WTC11 (cell line): ENCODE results near the gene MYO15A. TPM values are rescaled to one million over a fixed set of nuclear protein-coding genes. Genes with fewer than 3 reads are reported as not detected.

Experiments
- ATAC-seq: fragments of 200-7000 bp; cut with Tn5 transposase; 2 replicates; pipeline ENCODE4 v1.10.0; 2021; ENCODE audit warnings: mild to moderate bottlenecking, moderate library complexity
- CTCF ChIA-PET: fragments of 300-600 bp; sonication (Branson Sonifier 250); formaldehyde crosslinking; loops from one replicate; lab custom pipeline; 2021; ENCODE audit warnings: antibody characterized with exemption; lab: Charles Lee
- POLR2A ChIA-PET: fragments of 350-600 bp; sonication (Branson Sonifier 250); formaldehyde crosslinking; loops from one replicate; lab custom pipeline; 2021; ENCODE audit warnings: antibody characterized with exemption; lab: Charles Lee
- DNase-seq: peaks from one replicate; pipeline ENCODE4 v3.0.0; 2021; ENCODE audit warnings: low spot score
- H3K27ac Mint-ChIP-seq: 2 replicates; pipeline ENCODE4 v1.8.0; 2021; ENCODE audit warnings: mixed read lengths
- H3K27me3 Mint-ChIP-seq: 2 replicates; pipeline ENCODE4 v1.8.0; 2021; ENCODE audit warnings: low read depth, mild to moderate bottlenecking, moderate library complexity, mixed read lengths
- H3K36me3 Mint-ChIP-seq: 2 replicates; pipeline ENCODE4 v1.8.0; 2021; ENCODE audit warnings: mixed read lengths
- H3K4me1 Mint-ChIP-seq: 2 replicates; pipeline ENCODE4 v1.8.0; 2022; ENCODE audit warnings: mixed read lengths
- H3K4me3 Mint-ChIP-seq: 2 replicates; pipeline ENCODE4 v1.8.0; 2021; ENCODE audit warnings: mild to moderate bottlenecking, moderate library complexity, mixed read lengths
- H3K9me3 Mint-ChIP-seq: 2 replicates; pipeline ENCODE4 v1.8.0; 2021; ENCODE audit warnings: mixed read lengths
- CREB1 ChIP-seq: sonication (generic); formaldehyde crosslinking; IDR thresholded peaks from 2 replicates; pipeline ENCODE4 v1.8.0; 2023; ENCODE audit warnings: mild to moderate bottlenecking, missing genetic modification reagents
- ELF4 ChIP-seq: sonication (generic); formaldehyde crosslinking; IDR thresholded peaks from 2 replicates; pipeline ENCODE4 v1.8.1; 2022; ENCODE audit warnings: low read depth, mild to moderate bottlenecking, moderate library complexity, missing genetic modification reagents
- FOXP1 ChIP-seq: sonication (generic); formaldehyde crosslinking; IDR thresholded peaks from 2 replicates; pipeline ENCODE4 v1.8.0; 2022; ENCODE audit warnings: missing genetic modification reagents, mild to moderate bottlenecking, moderate library complexity, borderline replicate concordance
- GTF2I ChIP-seq: fragments of 250-450 bp; sonication (Bioruptor Pico); conservative IDR thresholded peaks from 2 replicates; pipeline ENCODE4 v1.4.0; 2021; ENCODE audit warnings: mild to moderate bottlenecking
- HMGA2 ChIP-seq: fragments of 250-450 bp; sonication (Bioruptor Pico); IDR thresholded peaks from 2 replicates; pipeline ENCODE4 v1.4.0; 2021; ENCODE audit warnings: mild to moderate bottlenecking, moderate library complexity
- RELA ChIP-seq: sonication (generic); formaldehyde crosslinking; IDR thresholded peaks from 2 replicates; pipeline ENCODE4 v1.8.1; 2022; ENCODE audit warnings: missing genetic modification reagents, mild to moderate bottlenecking, borderline replicate concordance
- RORB ChIP-seq: fragments of 250-450 bp; sonication (Bioruptor Pico); IDR thresholded peaks from 2 replicates; pipeline ENCODE4 v1.9.0; 2021; ENCODE audit warnings: mild to moderate bottlenecking
- SP1 ChIP-seq: sonication (generic); formaldehyde crosslinking; conservative IDR thresholded peaks from 2 replicates; pipeline ENCODE4 v1.8.1; 2022; ENCODE audit warnings: missing genetic modification reagents
- TEAD4 ChIP-seq: sonication (generic); formaldehyde crosslinking; IDR thresholded peaks from 2 replicates; pipeline ENCODE4 v1.8.0; 2022; ENCODE audit warnings: mild to moderate bottlenecking, missing genetic modification reagents
- TP53 ChIP-seq: sonication (generic); formaldehyde crosslinking; IDR thresholded peaks from 2 replicates; pipeline ENCODE4 v1.8.1; 2023; ENCODE audit warnings: mild to moderate bottlenecking, missing genetic modification reagents
- ZNF317 ChIP-seq: sonication (generic); formaldehyde crosslinking; IDR thresholded peaks from 2 replicates; pipeline ENCODE4 v1.8.1; 2023; ENCODE audit warnings: low read depth, mild to moderate bottlenecking, moderate library complexity, missing genetic modification reagents, borderline replicate concordance
- ZNF416 ChIP-seq: fragments of 250-450 bp; sonication (Bioruptor Pico); IDR thresholded peaks from 2 replicates; pipeline ENCODE4 v1.9.0; 2021; ENCODE audit warnings: mild to moderate bottlenecking, inconsistent platforms
- total RNA-seq: library from RNA; stranded (reverse); gene quantifications from 3 replicates; pipeline ENCODE4 v1.2.3, GENCODE V29; 2021
- TF ChIP-seq, protein P1 (sequence below): sonication (generic); formaldehyde crosslinking; IDR thresholded peaks from 2 replicates; pipeline ENCODE4 v1.8.1; 2022; ENCODE audit warnings: missing genetic modification reagents, borderline replicate concordance
- TF ChIP-seq, protein P2 (sequence below): fragments of 200-600 bp; IDR thresholded peaks from 2 replicates; pipeline ENCODE4 v1.8.0; 2022; ENCODE audit warnings: antibody characterized with exemption
- TF ChIP-seq, protein P3 (sequence below): sonication (generic); formaldehyde crosslinking; IDR thresholded peaks from 2 replicates; pipeline ENCODE4 v1.8.1; 2023; ENCODE audit warnings: mild to moderate bottlenecking, missing genetic modification reagents, moderate library complexity
- TF ChIP-seq, protein P4 (sequence below): sonication (generic); formaldehyde crosslinking; IDR thresholded peaks from 2 replicates; pipeline ENCODE4 v1.8.1; 2022; ENCODE audit warnings: mild to moderate bottlenecking, missing genetic modification reagents, moderate library complexity, borderline replicate concordance
- TF ChIP-seq, protein P5 (sequence below): sonication (generic); formaldehyde crosslinking; IDR thresholded peaks from 2 replicates; pipeline ENCODE4 v1.8.1; 2023; ENCODE audit warnings: mild to moderate bottlenecking, missing genetic modification reagents
- TF ChIP-seq, protein P6 (sequence below): sonication (generic); formaldehyde crosslinking; IDR thresholded peaks from 2 replicates; pipeline ENCODE4 v1.8.0; 2022; ENCODE audit warnings: missing genetic modification reagents

Gene MYO15A
- total RNA-seq, 1 experiment from 2014 or later = 2.6 TPM

DNA sequence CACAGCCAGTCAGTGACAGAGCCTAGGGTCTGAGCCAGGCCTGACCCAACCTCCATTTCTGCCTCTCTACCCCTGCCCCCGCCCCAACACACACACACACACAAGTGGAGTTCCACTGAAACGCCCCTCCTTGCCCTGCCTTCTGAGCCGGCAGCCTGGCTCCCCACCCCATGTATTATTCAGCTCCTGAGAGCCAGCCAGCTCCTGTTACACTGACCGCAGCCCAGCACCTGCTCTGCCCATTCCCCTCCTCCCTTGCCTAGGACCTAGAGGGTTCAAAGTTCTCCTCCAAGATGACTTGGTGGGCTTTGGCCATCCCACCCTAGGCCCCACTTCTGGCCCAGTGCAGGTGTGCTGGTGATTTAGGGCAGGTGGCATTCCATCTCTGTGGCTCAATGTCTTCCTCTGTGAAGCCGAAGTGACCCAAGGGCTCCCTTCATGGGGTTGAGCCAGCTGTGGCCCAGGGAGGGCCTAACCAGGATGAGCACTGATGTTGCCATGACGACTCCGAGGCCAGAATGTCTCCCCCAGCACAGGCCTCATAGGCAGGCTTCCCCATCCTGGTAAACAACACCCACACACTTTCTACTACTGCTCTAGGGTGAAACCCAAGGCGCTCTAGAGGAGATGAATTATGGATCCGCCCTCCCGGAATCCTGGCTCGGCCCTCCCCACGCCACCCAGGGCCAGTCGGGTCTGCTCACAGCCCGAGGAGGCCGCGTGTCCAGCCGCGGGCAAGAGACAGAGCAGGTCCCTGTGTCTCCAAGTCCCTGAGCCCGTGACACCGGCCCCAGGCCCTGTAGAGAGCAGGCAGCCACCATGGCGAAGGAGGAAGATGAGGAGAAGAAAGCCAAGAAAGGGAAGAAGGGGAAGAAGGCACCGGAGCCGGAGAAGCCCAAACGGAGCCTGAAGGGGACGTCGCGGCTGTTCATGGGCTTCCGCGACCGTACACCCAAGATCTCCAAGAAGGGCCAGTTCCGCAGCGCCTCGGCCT, 9.7 kb downstream of the MYO15A start (continued):
- TF ChIP-seq HMGA2 (CRISPR knock-in tag) (no peak), FOXP1 (no peak), RORB (CRISPR knock-in tag) (no peak), SP1 (CRISPR knock-in tag) (no peak), ELF4 (CRISPR knock-in tag) (no peak), RELA (no peak), GTF2I (no peak)
- TF ChIP-seq, protein P1, sequence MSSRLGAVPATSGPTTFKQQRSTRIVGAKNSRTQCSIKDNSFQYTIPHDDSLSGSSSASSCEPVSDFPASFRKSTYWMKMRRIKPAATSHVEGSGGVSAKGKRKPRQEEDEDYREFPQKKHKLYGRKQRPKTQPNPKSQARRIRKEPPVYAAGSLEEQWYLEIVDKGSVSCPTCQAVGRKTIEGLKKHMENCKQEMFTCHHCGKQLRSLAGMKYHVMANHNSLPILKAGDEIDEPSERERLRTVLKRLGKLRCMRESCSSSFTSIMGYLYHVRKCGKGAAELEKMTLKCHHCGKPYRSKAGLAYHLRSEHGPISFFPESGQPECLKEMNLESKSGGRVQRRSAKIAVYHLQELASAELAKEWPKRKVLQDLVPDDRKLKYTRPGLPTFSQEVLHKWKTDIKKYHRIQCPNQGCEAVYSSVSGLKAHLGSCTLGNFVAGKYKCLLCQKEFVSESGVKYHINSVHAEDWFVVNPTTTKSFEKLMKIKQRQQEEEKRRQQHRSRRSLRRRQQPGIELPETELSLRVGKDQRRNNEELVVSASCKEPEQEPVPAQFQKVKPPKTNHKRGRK (CRISPR knock-in tag) = no peak
- TF ChIP-seq, protein P2, sequence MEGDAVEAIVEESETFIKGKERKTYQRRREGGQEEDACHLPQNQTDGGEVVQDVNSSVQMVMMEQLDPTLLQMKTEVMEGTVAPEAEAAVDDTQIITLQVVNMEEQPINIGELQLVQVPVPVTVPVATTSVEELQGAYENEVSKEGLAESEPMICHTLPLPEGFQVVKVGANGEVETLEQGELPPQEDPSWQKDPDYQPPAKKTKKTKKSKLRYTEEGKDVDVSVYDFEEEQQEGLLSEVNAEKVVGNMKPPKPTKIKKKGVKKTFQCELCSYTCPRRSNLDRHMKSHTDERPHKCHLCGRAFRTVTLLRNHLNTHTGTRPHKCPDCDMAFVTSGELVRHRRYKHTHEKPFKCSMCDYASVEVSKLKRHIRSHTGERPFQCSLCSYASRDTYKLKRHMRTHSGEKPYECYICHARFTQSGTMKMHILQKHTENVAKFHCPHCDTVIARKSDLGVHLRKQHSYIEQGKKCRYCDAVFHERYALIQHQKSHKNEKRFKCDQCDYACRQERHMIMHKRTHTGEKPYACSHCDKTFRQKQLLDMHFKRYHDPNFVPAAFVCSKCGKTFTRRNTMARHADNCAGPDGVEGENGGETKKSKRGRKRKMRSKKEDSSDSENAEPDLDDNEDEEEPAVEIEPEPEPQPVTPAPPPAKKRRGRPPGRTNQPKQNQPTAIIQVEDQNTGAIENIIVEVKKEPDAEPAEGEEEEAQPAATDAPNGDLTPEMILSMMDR = no peak
- TF ChIP-seq, protein P3, sequence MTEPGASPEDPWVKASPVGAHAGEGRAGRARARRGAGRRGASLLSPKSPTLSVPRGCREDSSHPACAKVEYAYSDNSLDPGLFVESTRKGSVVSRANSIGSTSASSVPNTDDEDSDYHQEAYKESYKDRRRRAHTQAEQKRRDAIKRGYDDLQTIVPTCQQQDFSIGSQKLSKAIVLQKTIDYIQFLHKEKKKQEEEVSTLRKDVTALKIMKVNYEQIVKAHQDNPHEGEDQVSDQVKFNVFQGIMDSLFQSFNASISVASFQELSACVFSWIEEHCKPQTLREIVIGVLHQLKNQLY (CRISPR knock-in tag) = no peak
- TF ChIP-seq, protein P4, sequence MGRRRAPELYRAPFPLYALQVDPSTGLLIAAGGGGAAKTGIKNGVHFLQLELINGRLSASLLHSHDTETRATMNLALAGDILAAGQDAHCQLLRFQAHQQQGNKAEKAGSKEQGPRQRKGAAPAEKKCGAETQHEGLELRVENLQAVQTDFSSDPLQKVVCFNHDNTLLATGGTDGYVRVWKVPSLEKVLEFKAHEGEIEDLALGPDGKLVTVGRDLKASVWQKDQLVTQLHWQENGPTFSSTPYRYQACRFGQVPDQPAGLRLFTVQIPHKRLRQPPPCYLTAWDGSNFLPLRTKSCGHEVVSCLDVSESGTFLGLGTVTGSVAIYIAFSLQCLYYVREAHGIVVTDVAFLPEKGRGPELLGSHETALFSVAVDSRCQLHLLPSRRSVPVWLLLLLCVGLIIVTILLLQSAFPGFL (CRISPR knock-in tag) = no peak

DNA sequence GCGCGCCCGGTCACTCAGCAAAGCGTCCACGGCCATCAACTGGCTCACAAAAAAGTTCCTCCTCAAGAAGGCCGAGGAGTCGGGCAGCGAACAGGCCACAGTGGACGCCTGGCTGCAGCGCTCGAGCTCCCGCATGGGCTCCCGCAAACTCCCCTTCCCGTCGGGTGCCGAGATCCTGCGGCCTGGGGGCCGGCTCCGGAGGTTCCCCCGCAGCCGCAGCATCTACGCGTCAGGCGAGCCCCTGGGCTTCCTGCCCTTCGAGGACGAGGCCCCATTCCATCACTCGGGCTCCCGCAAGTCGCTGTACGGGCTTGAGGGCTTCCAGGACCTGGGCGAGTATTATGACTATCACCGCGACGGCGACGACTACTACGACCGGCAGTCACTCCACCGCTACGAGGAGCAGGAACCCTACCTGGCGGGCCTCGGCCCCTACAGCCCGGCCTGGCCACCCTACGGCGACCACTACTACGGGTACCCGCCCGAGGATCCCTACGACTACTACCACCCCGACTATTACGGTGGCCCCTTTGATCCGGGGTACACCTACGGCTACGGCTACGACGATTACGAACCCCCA, 10.7 kb downstream of the MYO15A start:
- ChIA-PET POLR2A (no interaction called here), CTCF (no interaction called here)
- peaks cover 4% of the 10 kb centered on the region for H3K36me3 Mint-ChIP-seq
- H3K27ac Mint-ChIP-seq = no peak overlapping the region
- H3K4me3 Mint-ChIP-seq = no peak overlapping the region
- ATAC-seq (no peak), DNase-seq (no peak)
- H3K4me1 Mint-ChIP-seq = no peaks in the 10 kb centered on the region
- TF ChIP-seq, protein P5, sequence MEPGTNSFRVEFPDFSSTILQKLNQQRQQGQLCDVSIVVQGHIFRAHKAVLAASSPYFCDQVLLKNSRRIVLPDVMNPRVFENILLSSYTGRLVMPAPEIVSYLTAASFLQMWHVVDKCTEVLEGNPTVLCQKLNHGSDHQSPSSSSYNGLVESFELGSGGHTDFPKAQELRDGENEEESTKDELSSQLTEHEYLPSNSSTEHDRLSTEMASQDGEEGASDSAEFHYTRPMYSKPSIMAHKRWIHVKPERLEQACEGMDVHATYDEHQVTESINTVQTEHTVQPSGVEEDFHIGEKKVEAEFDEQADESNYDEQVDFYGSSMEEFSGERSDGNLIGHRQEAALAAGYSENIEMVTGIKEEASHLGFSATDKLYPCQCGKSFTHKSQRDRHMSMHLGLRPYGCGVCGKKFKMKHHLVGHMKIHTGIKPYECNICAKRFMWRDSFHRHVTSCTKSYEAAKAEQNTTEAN (CRISPR knock-in tag) = no peak
- TF ChIP-seq, protein P6, sequence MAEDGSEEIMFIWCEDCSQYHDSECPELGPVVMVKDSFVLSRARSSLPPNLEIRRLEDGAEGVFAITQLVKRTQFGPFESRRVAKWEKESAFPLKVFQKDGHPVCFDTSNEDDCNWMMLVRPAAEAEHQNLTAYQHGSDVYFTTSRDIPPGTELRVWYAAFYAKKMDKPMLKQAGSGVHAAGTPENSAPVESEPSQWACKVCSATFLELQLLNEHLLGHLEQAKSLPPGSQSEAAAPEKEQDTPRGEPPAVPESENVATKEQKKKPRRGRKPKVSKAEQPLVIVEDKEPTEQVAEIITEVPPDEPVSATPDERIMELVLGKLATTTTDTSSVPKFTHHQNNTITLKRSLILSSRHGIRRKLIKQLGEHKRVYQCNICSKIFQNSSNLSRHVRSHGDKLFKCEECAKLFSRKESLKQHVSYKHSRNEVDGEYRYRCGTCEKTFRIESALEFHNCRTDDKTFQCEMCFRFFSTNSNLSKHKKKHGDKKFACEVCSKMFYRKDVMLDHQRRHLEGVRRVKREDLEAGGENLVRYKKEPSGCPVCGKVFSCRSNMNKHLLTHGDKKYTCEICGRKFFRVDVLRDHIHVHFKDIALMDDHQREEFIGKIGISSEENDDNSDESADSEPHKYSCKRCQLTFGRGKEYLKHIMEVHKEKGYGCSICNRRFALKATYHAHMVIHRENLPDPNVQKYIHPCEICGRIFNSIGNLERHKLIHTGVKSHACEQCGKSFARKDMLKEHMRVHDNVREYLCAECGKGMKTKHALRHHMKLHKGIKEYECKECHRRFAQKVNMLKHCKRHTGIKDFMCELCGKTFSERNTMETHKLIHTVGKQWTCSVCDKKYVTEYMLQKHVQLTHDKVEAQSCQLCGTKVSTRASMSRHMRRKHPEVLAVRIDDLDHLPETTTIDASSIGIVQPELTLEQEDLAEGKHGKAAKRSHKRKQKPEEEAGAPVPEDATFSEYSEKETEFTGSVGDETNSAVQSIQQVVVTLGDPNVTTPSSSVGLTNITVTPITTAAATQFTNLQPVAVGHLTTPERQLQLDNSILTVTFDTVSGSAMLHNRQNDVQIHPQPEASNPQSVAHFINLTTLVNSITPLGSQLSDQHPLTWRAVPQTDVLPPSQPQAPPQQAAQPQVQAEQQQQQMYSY = no peak
- TF ChIP-seq CREB1 = no peak
- no peak for TF ChIP-seq TEAD4 (CRISPR knock-in tag)
- TF ChIP-seq, protein P4 (CRISPR knock-in tag) = no peak
- TF ChIP-seq ZNF317 (CRISPR knock-in tag) = no peak
- TF ChIP-seq TP53 = no peak
- TF ChIP-seq ZNF416 (CRISPR knock-in tag) = no peak
- no peaks in the 10 kb centered on the region for H3K27me3 Mint-ChIP-seq
- H3K9me3 Mint-ChIP-seq = peaks cover 6% of the 10 kb centered on the region
